Nephron progenitor cell (in vitro differentiated cells): ENCODE measurements around the gene FASN.

ENCODE experiments used
- DNase-seq: peaks from one replicate; pipeline ENCODE4 v3.0.0; 2021
- H3K27ac Mint-ChIP-seq: 2 replicates; pipeline ENCODE4 v1.8.0; 2021; ENCODE audit warnings: mild to moderate bottlenecking, moderate library complexity, mixed read lengths
- H3K27me3 Mint-ChIP-seq: 2 replicates; pipeline ENCODE4 v1.8.0; 2021; ENCODE audit warnings: mild to moderate bottlenecking, low read depth, mixed read lengths; ENCODE audit not compliant: poor library complexity
- H3K36me3 Mint-ChIP-seq: 2 replicates; pipeline ENCODE4 v1.8.0; 2021; ENCODE audit warnings: low read depth, mixed read lengths
- H3K4me1 Mint-ChIP-seq: 2 replicates; pipeline ENCODE4 v1.8.0; 2021; ENCODE audit warnings: mixed read lengths
- H3K4me3 Mint-ChIP-seq: 2 replicates; pipeline ENCODE4 v1.8.0; 2021; ENCODE audit warnings: mild to moderate bottlenecking, moderate library complexity, mixed read lengths
- H3K9me3 Mint-ChIP-seq: 2 replicates; pipeline ENCODE4 v1.8.0; 2021; ENCODE audit warnings: mild to moderate bottlenecking, moderate library complexity, mixed read lengths
- TF ChIP-seq, protein P1 (sequence below): fragments of 200-600 bp; sonication (generic); IDR thresholded peaks from 2 replicates; pipeline ENCODE4 v1.5.0; 2021; ENCODE audit warnings: antibody characterized with exemption

FASN gene

DNA sequence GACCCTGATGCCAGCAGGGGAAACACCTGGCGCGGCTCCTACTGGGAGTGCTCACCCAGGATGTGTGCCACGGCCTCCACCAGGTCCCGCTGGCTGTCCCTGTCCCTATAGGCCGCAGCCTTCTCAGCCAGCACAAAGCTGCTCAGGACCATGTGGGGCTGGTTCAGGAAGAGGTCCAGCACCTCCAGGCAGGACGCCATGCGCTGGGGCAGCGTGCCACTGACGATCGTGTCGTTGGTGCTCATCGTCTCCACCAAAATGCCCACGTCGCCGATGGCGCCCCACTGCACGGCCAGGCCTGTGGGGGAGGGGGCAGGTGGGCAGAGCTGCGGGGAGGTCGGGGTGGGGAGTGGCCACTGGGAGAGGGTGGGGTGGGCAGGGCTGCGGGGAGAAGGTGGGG, 16.5 kb downstream of the FASN start:
- H3K27ac Mint-ChIP-seq = no peak overlapping the region
- peaks cover 11% of the 10 kb centered on the region for H3K4me1 Mint-ChIP-seq
- H3K4me3 Mint-ChIP-seq = no peak overlapping the region
- no peak for DNase-seq
- peaks cover 3% of the 10 kb centered on the region for H3K27me3 Mint-ChIP-seq
- TF ChIP-seq, protein P1, sequence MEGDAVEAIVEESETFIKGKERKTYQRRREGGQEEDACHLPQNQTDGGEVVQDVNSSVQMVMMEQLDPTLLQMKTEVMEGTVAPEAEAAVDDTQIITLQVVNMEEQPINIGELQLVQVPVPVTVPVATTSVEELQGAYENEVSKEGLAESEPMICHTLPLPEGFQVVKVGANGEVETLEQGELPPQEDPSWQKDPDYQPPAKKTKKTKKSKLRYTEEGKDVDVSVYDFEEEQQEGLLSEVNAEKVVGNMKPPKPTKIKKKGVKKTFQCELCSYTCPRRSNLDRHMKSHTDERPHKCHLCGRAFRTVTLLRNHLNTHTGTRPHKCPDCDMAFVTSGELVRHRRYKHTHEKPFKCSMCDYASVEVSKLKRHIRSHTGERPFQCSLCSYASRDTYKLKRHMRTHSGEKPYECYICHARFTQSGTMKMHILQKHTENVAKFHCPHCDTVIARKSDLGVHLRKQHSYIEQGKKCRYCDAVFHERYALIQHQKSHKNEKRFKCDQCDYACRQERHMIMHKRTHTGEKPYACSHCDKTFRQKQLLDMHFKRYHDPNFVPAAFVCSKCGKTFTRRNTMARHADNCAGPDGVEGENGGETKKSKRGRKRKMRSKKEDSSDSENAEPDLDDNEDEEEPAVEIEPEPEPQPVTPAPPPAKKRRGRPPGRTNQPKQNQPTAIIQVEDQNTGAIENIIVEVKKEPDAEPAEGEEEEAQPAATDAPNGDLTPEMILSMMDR = no peak
- peaks cover 5% of the 10 kb centered on the region for H3K36me3 Mint-ChIP-seq
- H3K9me3 Mint-ChIP-seq = no peaks in the 10 kb centered on the region

DNA sequence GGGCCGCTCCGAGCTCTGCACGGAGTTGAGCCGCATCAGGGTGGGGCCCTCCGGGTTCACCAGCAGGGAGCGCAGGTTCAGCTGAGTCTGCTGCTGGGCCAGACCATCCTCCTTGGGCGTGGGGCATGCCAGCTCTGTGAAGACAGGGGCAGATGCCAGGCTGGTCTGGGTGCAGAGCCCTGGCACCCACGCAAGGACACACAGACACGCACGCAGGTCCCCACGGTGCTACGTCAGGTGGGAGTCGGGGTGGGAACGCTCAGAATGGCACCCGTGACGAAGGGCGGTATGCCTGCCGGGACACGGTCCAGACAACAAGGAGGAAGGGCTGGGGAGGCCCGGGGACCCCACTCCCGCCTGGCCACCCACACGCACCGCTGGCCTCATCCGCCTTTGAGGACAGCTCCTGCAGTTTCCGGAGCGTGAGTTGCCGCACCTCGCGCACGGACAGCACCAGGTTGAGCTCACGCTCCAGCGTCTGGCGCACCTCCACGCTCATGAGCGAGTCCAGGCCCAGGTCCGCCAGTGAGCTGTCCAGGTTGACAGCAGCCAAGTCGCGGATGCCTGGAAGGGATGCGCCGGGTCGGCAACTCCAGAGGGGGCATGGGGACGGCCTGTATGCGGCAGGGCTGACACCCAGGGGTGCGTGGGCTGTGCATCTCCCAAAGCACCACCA, 17.1 kb downstream of the FASN start:
- Mint-ChIP-seq H3K36me3 (peaks cover 5% of the 10 kb centered on the region), H3K27ac (no peak overlapping the region), H3K27me3 (peaks cover 3% of the 10 kb centered on the region), H3K4me1 (peaks cover 11% of the 10 kb centered on the region), H3K9me3 (no peaks in the 10 kb centered on the region), H3K4me3 (no peak overlapping the region)
- no peak for DNase-seq
- TF ChIP-seq, protein P1 = no peak

DNA sequence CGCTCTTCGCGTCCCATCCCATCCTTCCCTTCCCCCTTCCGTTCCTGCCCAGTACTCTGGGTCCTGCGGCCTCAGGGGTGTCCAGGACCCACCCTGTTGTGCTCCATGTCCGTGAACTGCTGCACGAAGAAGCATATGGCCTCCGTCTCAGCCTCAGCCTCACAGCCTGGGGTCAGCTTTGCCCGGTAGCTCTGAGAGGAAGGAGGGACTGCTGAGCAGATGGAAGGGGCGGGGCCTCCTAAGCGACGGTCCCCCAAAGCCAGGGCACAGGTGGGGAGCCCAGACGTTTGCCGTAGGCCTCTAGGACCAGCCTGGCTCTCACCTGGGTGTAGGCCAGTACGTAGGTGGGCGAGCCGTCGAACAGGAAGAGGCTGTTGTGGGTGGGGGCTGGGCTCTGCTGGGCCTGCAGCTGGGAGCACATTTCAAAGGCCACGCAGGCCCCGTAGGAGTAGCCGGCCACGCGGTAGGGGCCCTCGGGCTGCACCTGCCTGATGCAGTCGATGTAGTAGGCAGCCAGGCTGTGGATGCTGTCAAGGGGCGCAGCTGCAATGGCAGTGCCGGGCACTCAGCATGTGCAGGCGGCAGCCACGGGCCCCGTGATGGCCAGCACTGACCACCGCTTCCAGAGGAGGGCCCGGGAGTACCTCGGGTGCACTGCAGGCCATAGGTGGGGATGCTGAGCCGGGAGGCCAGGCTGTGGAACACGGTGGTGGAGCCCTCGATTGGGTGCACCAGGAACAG, 17.8 kb downstream of the FASN start:
- Mint-ChIP-seq H3K27ac (no peak overlapping the region), H3K4me3 (no peak overlapping the region), H3K36me3 (peaks cover 5% of the 10 kb centered on the region), H3K4me1 (peaks cover 11% of the 10 kb centered on the region), H3K27me3 (peaks cover 3% of the 10 kb centered on the region), H3K9me3 (no peaks in the 10 kb centered on the region)
- no peak for DNase-seq
- TF ChIP-seq, protein P1 = no peak

DNA sequence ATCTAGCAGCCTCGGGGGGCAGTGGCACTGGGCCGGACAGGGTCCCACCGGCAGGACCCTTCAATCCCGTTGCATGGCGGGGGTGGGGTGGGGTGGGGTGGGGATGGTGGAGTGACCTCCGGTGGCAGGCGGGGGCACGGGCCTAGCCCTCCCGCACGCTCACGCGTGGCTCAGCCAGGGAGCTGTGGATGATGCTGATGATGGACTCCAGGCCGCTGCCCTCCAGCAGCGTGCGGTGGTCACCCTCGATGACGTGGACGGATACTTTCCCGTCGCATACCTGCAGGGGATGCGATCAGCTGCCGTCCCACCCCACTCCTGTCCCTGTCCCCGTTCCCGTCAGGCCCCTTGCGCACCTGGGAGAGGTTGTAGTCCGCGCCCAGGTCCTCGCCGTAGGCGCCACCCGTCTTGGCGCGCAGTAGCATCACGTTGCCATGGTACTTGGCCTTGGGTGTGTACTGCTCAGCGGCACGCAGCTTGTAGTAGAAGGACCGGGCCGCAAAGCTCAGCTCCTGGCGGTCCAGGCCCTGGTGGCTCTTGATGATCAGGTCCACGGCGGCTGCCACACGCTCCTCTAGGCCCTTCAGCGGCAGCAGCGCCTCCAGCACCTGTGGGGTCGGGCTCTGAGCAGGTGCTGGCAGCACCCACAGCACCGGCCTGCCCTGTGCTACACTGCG, 18.9 kb downstream of the FASN start:
- Mint-ChIP-seq H3K27me3 (peaks cover 9% of the 10 kb centered on the region), H3K9me3 (peaks cover 4% of the 10 kb centered on the region), H3K4me1 (peaks cover 11% of the 10 kb centered on the region), H3K36me3 (peaks cover 5% of the 10 kb centered on the region), H3K27ac (no peak overlapping the region), H3K4me3 (no peak overlapping the region)
- TF ChIP-seq, protein P1 = no peak
- no peak for DNase-seq

DNA sequence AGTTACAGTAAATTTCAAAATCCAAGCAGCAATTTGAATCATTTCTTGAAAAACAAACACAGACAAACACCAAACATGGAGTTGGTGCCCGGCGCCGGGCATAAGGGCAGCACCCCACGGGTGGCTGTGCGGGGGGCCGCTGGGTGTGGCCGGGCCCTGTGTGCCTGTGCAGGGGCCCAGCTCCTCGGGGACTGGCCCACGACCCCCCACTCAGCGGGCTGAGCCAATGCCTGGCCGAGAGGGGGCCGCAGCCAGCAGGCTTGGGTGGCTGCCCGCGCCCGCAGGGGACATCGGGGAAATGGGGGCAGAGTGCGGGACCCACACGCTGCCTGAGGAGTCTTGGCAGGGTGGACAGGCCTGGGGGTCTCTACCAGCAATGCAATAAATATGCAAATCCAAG, 19.6 kb downstream of the FASN start:
- DNase-seq = no peak
- Mint-ChIP-seq H3K27me3 (peaks cover 12% of the 10 kb centered on the region), H3K36me3 (peaks cover 5% of the 10 kb centered on the region), H3K27ac (peak overlapping the region; percentile 41), H3K9me3 (peaks cover 10% of the 10 kb centered on the region), H3K4me3 (no peak overlapping the region), H3K4me1 (peaks cover 11% of the 10 kb centered on the region)
- TF ChIP-seq, protein P1 = no peak
